ENCODE measurements around the gene ITPA.

GRCh38 chr20:3223651-3223993 lies 14.3 kb downstream of the ITPA start:
- no peak for TF ChIP-seq CTCF (IDR thresholded peaks at IDR 0.05; ENCODE audit: extremely low read depth in 1 of 2, insufficient read depth in 1 of 2, low read depth in 1 of 2, low read length in 2 of 2)
- TF ChIP-seq POLR2AphosphoS5 (IDR thresholded peaks at IDR 0.05; ENCODE audit: insufficient read depth, low read depth, low read length): no peak
- TF ChIP-seq MAX (IDR thresholded peaks at IDR 0.05; ENCODE audit: insufficient read depth, insufficient read length): no peak
- no peak for TF ChIP-seq MYC (IDR thresholded peaks at IDR 0.05; ENCODE audit: low read depth, low read length)
- no peak for TF ChIP-seq POLR2A (IDR thresholded peaks at IDR 0.05; ENCODE audit: low read depth, low read length)
